HG03039 (cell line): Measurements from ENCODE around the gene TXNL4A.
"Not testable (repeated sequence)": the region's sequence is repeated elsewhere in the genome, so short reads cannot be mapped to it uniquely, and the experiment has no call there.

Source experiments
- ATAC-seq: cut with Tn5 transposase; IDR thresholded peaks from one replicate; pipeline ENCODE4 v1.9.1; 2021; ENCODE audit warnings: mild to moderate bottlenecking, moderate library complexity; ENCODE audit not compliant: unreplicated experiment

TXNL4A gene

GRCh38 chr18:79988451-79989194 lies at the start of gene TXNL4A:
TXNL4A (minus strand) TSS chr18:79988563; CDS start chr18:79988392, 171 bp downstream.
- ATAC-seq: peak; percentile 98

- ATAC-seq: no peak
Measured at GRCh38 chr18:80037300-80037699, 48.9 kb upstream of the TXNL4A start.

- ATAC-seq: no peak
Measured at GRCh38 chr18:80035997-80036396, 47.6 kb upstream of the TXNL4A start.

- no peak for ATAC-seq
Measured at GRCh38 chr18:80034852-80035406, 46.6 kb upstream of the TXNL4A start.

GRCh38 chr18:80034068-80034851 lies 45.9 kb upstream of the TXNL4A start, which contains the start of gene RBFA:
RBFA (plus strand) TSS chr18:80034434; CDS start chr18:80034496, 62 bp downstream.
- peak; percentile 71 for ATAC-seq

GRCh38 chr18:80033181-80034067 lies 45.1 kb upstream of the TXNL4A start:
- peak; percentile 35 for ATAC-seq

- ATAC-seq: no peak
Measured at GRCh38 chr18:80029690-80030089, 41.3 kb upstream of the TXNL4A start.

- not testable (repeated sequence) for ATAC-seq
Measured at GRCh38 chr18:80027719-80028118, 39.4 kb upstream of the TXNL4A start.

- ATAC-seq: no peak
Measured at GRCh38 chr18:80026363-80026762, 38.0 kb upstream of the TXNL4A start.

GRCh38 chr18:80023173-80023572 lies 34.8 kb upstream of the TXNL4A start:
- ATAC-seq: no peak

- no peak for ATAC-seq
Measured at GRCh38 chr18:80022613-80023012, 34.2 kb upstream of the TXNL4A start.

- no peak for ATAC-seq
Measured at GRCh38 chr18:80012714-80013113, 24.4 kb upstream of the TXNL4A start.

- not testable (repeated sequence) for ATAC-seq
Measured at GRCh38 chr18:80011496-80012137, 23.3 kb upstream of the TXNL4A start.

GRCh38 chr18:80010551-80010906 lies 22.2 kb upstream of the TXNL4A start:
- ATAC-seq: no peak

- no peak for ATAC-seq
Measured at GRCh38 chr18:80009661-80010550, 21.5 kb upstream of the TXNL4A start.

GRCh38 chr18:80006724-80007123 lies 18.4 kb upstream of the TXNL4A start:
- no peak for ATAC-seq

GRCh38 chr18:80004600-80005342 lies 16.4 kb upstream of the TXNL4A start:
- ATAC-seq: no peak

- no peak for ATAC-seq
Measured at GRCh38 chr18:80002468-80002867, 14.1 kb upstream of the TXNL4A start.

GRCh38 chr18:80000877-80001276 lies 12.5 kb upstream of the TXNL4A start:
- no peak for ATAC-seq
